Measurements from ENCODE around the gene PDE6B. TPM values are rescaled to one million over a fixed set of nuclear protein-coding genes. Genes with fewer than 3 reads are reported as not detected.

The PDE6B gene
- total RNA-seq (2022) (not detected in 2 replicates), Bru-seq, nascent RNA (percentile 10 among the genes with signal in this experiment), BruChase-seq, experiment 1, labeled RNA remaining after a 2-hour chase (percentile 4 among the genes with signal in this experiment), BruChase-seq, experiment 2, labeled RNA remaining after a 6-hour chase (percentile 7 among the genes with signal in this experiment)
- long read RNA-seq, partial matches to known transcripts, result 0 of 1 reads
- long read RNA-seq, other reads (novel, unspliced or antisense), result 1 of 1 reads

DNA sequence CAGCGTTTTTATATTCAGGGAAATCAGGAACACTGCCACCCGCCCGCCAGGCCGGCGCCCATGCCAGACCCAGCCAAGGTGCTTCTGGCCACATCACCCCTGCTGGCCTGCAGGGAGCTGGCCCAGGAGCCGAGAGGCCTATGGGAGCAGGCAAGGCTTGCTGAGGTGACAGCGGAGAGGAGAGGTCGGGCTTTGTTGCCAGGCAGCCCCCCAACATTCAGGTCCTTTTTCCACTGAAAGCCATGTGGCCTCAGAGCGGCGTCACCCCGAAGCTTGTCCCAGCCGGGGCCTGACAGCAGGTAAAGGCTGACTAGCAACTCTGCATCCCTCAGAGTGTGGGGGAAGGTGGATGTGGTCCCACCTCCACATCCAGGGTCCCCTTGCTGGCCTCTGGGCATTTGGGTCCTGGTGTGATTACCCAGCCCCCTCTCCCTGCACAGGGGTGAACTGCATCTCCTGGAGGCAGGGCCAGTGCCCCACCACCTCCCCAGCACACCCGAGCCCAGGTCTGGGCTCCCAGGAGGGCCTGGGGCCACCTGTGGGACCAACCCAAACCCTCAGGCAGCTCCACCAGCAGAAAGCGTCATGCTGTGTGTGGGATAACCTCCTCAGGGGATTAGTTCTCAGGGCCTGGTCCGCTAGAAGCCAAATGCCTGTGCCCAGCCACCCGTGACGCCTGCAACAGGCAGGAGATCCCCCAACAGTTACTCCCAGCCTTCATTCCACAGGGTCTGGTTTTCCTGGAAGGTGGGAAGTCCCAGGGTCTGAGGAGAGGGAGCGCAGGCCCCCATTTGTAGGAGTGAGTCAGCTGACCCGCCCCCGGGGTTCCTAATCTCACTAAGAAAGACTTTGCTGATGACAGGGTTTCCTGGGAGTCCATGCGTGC lies at the start of gene PDE6B:
TSS of gene PDE6B (plus strand) at position 869 of the 886 bp plus-strand sequence. CDS start 54 bp downstream, outside the sequence.
- intact Hi-C loops (cut with micrococcal nuclease; ENCODE audit: unreplicated experiment), result no loop called here
- H3K27ac Mint-ChIP-seq (ENCODE audit: unreplicated experiment), result no peak within 1 kb of the TSS
- CTCF ChIA-PET, result no interaction called here
- BruUV-seq (replicated peaks), result no TSS peak
- H3K4me3 Mint-ChIP-seq (ENCODE audit: unreplicated experiment), result no peak within 1 kb of the TSS
- H3K4me3 ChIP-seq (ENCODE audit: low read depth, low read length), result no peak within 1 kb of the TSS
- H3K4me1 Mint-ChIP-seq (ENCODE audit: low read depth, unreplicated experiment), result no peaks in the 10 kb centered on the region
- H3K9me3 Mint-ChIP-seq (ENCODE audit: unreplicated experiment), result no peaks in the 10 kb centered on the region
- no peaks in the 10 kb centered on the region for H3K27me3 Mint-ChIP-seq (ENCODE audit: insufficient read depth, unreplicated experiment)
- H3K9me3 ChIP-seq, result no peaks in the 10 kb centered on the region
- H3K27me3 ChIP-seq (replicated peaks; ENCODE audit: control insufficient read depth, insufficient read depth, low read length), result no peaks in the 10 kb centered on the region
- no peaks in the 10 kb centered on the region for H3K36me3 ChIP-seq (ENCODE audit: control insufficient read depth, insufficient read depth, low read length)
- peak in 1 of 2 experiments; percentile 26 for DNase-seq
- TF ChIP-seq, protein P1, sequence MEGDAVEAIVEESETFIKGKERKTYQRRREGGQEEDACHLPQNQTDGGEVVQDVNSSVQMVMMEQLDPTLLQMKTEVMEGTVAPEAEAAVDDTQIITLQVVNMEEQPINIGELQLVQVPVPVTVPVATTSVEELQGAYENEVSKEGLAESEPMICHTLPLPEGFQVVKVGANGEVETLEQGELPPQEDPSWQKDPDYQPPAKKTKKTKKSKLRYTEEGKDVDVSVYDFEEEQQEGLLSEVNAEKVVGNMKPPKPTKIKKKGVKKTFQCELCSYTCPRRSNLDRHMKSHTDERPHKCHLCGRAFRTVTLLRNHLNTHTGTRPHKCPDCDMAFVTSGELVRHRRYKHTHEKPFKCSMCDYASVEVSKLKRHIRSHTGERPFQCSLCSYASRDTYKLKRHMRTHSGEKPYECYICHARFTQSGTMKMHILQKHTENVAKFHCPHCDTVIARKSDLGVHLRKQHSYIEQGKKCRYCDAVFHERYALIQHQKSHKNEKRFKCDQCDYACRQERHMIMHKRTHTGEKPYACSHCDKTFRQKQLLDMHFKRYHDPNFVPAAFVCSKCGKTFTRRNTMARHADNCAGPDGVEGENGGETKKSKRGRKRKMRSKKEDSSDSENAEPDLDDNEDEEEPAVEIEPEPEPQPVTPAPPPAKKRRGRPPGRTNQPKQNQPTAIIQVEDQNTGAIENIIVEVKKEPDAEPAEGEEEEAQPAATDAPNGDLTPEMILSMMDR (IDR thresholded peaks at IDR 0.05; ENCODE audit: insufficient read depth in 1 of 2, low read depth in 1 of 2, low read length in 1 of 2, severe bottlenecking in 1 of 2, unreplicated experiment in 1 of 2), result no peak
- H3K36me3 Mint-ChIP-seq (ENCODE audit: insufficient read depth, unreplicated experiment), result peaks cover 5% of the 10 kb centered on the region
- no peaks in the 10 kb centered on the region for H3K4me1 ChIP-seq
- POLR2A ChIA-PET, result no interaction called here

DNA sequence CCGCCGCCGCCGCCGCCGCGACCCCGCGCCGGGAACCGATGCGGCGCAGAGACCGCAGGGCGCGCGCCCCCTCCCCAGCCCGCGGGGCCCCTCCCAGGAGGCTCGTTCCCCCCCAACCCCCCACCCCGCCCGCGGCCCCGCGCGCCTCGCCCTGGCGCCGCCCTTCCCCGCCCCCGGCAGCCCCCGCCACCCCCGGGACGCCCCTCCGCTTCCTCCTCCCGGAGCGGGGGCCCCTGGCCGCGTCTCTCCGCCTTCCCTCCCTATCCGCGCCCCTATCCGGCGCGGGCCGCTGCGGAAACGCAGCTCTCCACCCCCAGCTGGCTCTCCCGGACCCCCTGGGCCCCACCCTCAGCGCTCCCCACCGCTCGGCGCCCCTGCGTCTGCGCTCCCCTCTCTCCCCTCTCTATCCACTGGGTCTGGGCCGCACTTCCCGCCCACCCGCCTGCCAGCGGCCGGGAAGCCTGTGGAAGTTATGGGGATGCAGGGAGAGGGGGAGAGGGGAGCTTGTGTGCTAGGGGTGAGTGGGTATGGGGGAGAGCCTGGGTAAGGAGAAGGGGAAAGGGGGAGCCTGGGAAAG lies 49.0 kb upstream of the PDE6B start, which contains the start of gene TMEM271:
TSS of gene TMEM271 (minus strand) at position 51 of the 577 bp plus-strand sequence. CDS start 233 bp downstream, outside the sequence.
- H3K27ac Mint-ChIP-seq (ENCODE audit: unreplicated experiment), result no peak within 1 kb of the TSS
- DNase-seq, result no peak
- H3K9me3 ChIP-seq, result no peaks in the 10 kb centered on the region
- peaks cover under 1% of the 10 kb centered on the region for H3K27me3 Mint-ChIP-seq (ENCODE audit: insufficient read depth, unreplicated experiment)
- H3K36me3 ChIP-seq (ENCODE audit: control insufficient read depth, insufficient read depth, low read length), result no peaks in the 10 kb centered on the region
- H3K4me3 Mint-ChIP-seq (ENCODE audit: unreplicated experiment), result peak within 1 kb of the TSS; percentile 70
- ChIA-PET CTCF (interaction anchor here (0.6 kb wide), 1 partner anchor 18 kb away, joined by 5 read pairs; no protein-coding TSS in a partner anchor), POLR2A (no interaction called here)
- intact Hi-C loops (cut with micrococcal nuclease; ENCODE audit: unreplicated experiment), result no loop called here
- no peaks in the 10 kb centered on the region for H3K9me3 Mint-ChIP-seq (ENCODE audit: unreplicated experiment)
- H3K4me3 ChIP-seq (ENCODE audit: low read depth, low read length), result peak within 1 kb of the TSS; percentile 29
- no peaks in the 10 kb centered on the region for H3K27me3 ChIP-seq (replicated peaks; ENCODE audit: control insufficient read depth, insufficient read depth, low read length)
- BruUV-seq (replicated peaks), result no TSS peak
- H3K4me1 ChIP-seq, result no peaks in the 10 kb centered on the region
- H3K4me1 Mint-ChIP-seq (ENCODE audit: low read depth, unreplicated experiment), result no peaks in the 10 kb centered on the region
- TF ChIP-seq, protein P1 (IDR thresholded peaks at IDR 0.05; ENCODE audit: insufficient read depth in 1 of 2, low read depth in 1 of 2, low read length in 1 of 2, severe bottlenecking in 1 of 2, unreplicated experiment in 1 of 2), result no peak
- H3K36me3 Mint-ChIP-seq (ENCODE audit: insufficient read depth, unreplicated experiment), result no peaks in the 10 kb centered on the region

GRCh38 chr4:576991-577498 lies 48.3 kb upstream of the PDE6B start:
- Histone ChIP-seq H3K9me3 (no peaks in the 10 kb centered on the region), H3K4me1 (no peaks in the 10 kb centered on the region), H3K27me3 (replicated peaks; ENCODE audit: control insufficient read depth, insufficient read depth, low read length) (no peaks in the 10 kb centered on the region), H3K4me3 (ENCODE audit: low read depth, low read length) (peak overlapping the region; percentile 29), H3K36me3 (ENCODE audit: control insufficient read depth, insufficient read depth, low read length) (no peaks in the 10 kb centered on the region)
- POLR2A ChIA-PET, result no interaction called here
- no peaks in the 10 kb centered on the region for H3K4me1 Mint-ChIP-seq (ENCODE audit: low read depth, unreplicated experiment)
- BruUV-seq (replicated peaks), result no TSS peak
- CTCF ChIA-PET, result interaction anchor here (0.6 kb wide), 1 partner anchor 18 kb away, joined by 5 read pairs; no protein-coding TSS in a partner anchor
- peak overlapping the region; percentile 70 for H3K4me3 Mint-ChIP-seq (ENCODE audit: unreplicated experiment)
- TF ChIP-seq, protein P1 (IDR thresholded peaks at IDR 0.05; ENCODE audit: insufficient read depth in 1 of 2, low read depth in 1 of 2, low read length in 1 of 2, severe bottlenecking in 1 of 2, unreplicated experiment in 1 of 2), result no peak
- no peaks in the 10 kb centered on the region for H3K36me3 Mint-ChIP-seq (ENCODE audit: insufficient read depth, unreplicated experiment)
- no peaks in the 10 kb centered on the region for H3K27me3 Mint-ChIP-seq (ENCODE audit: insufficient read depth, unreplicated experiment)
- no peak overlapping the region for H3K27ac Mint-ChIP-seq (ENCODE audit: unreplicated experiment)
- intact Hi-C loops (cut with micrococcal nuclease; ENCODE audit: unreplicated experiment), result no loop called here
- no peaks in the 10 kb centered on the region for H3K9me3 Mint-ChIP-seq (ENCODE audit: unreplicated experiment)
- DNase-seq, result no peak
